GM12892 (cell line): ENCODE measurements around the gene CACNA1G.

ENCODE experiments used
- POLR2AphosphoS5 ChIP-seq: IDR thresholded peaks from 2 replicates; pipeline ENCODE4 v1.6.1; 2011; ENCODE audit warnings: low read depth, low read length, control low read depth
- TAF1 ChIP-seq: IDR thresholded peaks from 2 replicates; pipeline ENCODE4 v1.6.1; 2011; ENCODE audit warnings: low read depth, mild to moderate bottlenecking, control low read depth, low read length, borderline replicate concordance

GRCh38 chr17:50667259-50668024 is 106.9 kb downstream of the CACNA1G start:
- no peak for TF ChIP-seq POLR2AphosphoS5
- no peak for TF ChIP-seq TAF1
